T-helper 2 cell treated with Interferon-gamma antibody and Interleukin-4, amounts not matched to agents 100 ng/mL and 5 ng/mL, for 36 hours (primary cell): ENCODE results near the gene PMS2. TPM values are rescaled to one million over a fixed set of nuclear protein-coding genes. Genes with fewer than 3 reads are reported as not detected.
"Not testable (repeated sequence)": the region's sequence is repeated elsewhere in the genome, so short reads cannot be mapped to it uniquely, and the experiment has no call there.

ENCODE experiments used
- intact Hi-C: fragments of 100-400 bp; cut with micrococcal nuclease; formaldehyde crosslinking; loops from one replicate; pipeline ENCODE4 v1.15.1; 2023
- total RNA-seq: library from RNA; stranded (reverse); gene quantifications from 2 replicates; pipeline ENCODE4 v1.2.3, GENCODE V29; 2022

The PMS2 gene
- total RNA-seq = 19.2 and 21.2 TPM in 2 replicates

GRCh38 chr7:6008668-6009611, at the start of gene PMS2, which contains the start of gene AIMP2:
TSS of gene PMS2 (minus strand) at chr7:6009049. CDS start at chr7:6009019, 30 bp downstream.
TSS of gene AIMP2 (plus strand) at chr7:6009272. CDS start at chr7:6009364, 92 bp downstream.
- intact Hi-C loops = loop anchor here (2.0 kb wide), 1 partner anchor 440 kb away; no protein-coding TSS in a partner anchor

- intact Hi-C loops = no loop called here
These were observed 48.7 kb upstream of the PMS2 start for GRCh38 chr7:6057316-6058129.

GRCh38 chr7:6056616-6057015, 47.8 kb upstream of the PMS2 start:
- intact Hi-C loops = no loop called here

GRCh38 chr7:6051185-6051584, 42.3 kb upstream of the PMS2 start:
- intact Hi-C loops = not testable (repeated sequence)

GRCh38 chr7:6049780-6050179, 40.9 kb upstream of the PMS2 start:
- intact Hi-C loops = no loop called here

GRCh38 chr7:6035686-6036085, 26.8 kb upstream of the PMS2 start:
- intact Hi-C loops = no loop called here

- intact Hi-C loops = no loop called here
These were observed 26.3 kb upstream of the PMS2 start for GRCh38 chr7:6035165-6035564.

- intact Hi-C loops = no loop called here
These were observed 23.8 kb upstream of the PMS2 start for GRCh38 chr7:6032641-6033040.

- intact Hi-C loops = no loop called here
These were observed 23.3 kb upstream of the PMS2 start for GRCh38 chr7:6032167-6032566.

- intact Hi-C loops = no loop called here
These were observed 22.7 kb upstream of the PMS2 start for GRCh38 chr7:6031567-6031966.

- intact Hi-C loops = no loop called here
These were observed 22.1 kb upstream of the PMS2 start, which contains the start of gene ANKRD61 for GRCh38 chr7:6030988-6031387. TSS of gene ANKRD61 (plus strand) at chr7:6031376. CDS start at chr7:6031376, 0 bp downstream.

- intact Hi-C loops = no loop called here
These were observed 19.7 kb upstream of the PMS2 start for GRCh38 chr7:6028563-6028962.

- intact Hi-C loops = no loop called here
These were observed 19.0 kb upstream of the PMS2 start for GRCh38 chr7:6027806-6028365.

- intact Hi-C loops = no loop called here
These were observed 18.0 kb upstream of the PMS2 start for GRCh38 chr7:6026820-6027311.

GRCh38 chr7:6026011-6026819, 17.4 kb upstream of the PMS2 start:
- intact Hi-C loops = no loop called here

- intact Hi-C loops = no loop called here
These were observed 15.2 kb upstream of the PMS2 start for GRCh38 chr7:6023974-6024435.

GRCh38 chr7:6022707-6023106, 13.9 kb upstream of the PMS2 start:
- intact Hi-C loops = no loop called here

- intact Hi-C loops = no loop called here
These were observed 11.8 kb upstream of the PMS2 start for GRCh38 chr7:6020371-6021286.

- intact Hi-C loops = no loop called here
These were observed 7.8 kb upstream of the PMS2 start for GRCh38 chr7:6016653-6016966.
